Measurements from ENCODE around the gene SPNS2. TPM values are rescaled to one million over a fixed set of nuclear protein-coding genes. Genes with fewer than 3 reads are reported as not detected.

The SPNS2 gene
- total and polyA plus RNA-seq, 2 experiments from 2014 or later = 1.7 to 2.3 TPM

DNA sequence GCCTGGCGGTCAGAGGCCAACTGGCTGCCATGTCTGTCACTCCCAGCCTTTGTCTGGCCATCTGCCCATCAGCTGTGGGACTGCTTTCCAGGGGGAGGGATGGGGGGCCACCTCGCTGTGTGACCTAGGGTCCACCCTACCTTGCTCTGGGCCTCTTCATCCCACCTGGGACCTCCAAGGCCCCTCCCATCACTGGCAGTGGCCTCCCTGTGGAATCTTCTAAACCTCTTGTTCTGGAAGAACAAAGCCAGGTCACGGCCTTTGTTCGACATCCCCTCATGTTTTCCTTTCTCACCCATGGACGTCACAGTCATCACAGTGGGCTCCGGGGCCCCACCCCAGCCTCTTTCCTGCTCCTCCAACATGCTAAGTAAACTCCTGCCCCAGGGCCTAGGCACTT lies 24.0 kb downstream of the SPNS2 start:
- H3K9me3 Mint-ChIP-seq = no peaks in the 10 kb centered on the region
- no peaks in the 10 kb centered on the region for H3K9me2 ChIP-seq (ENCODE audit: insufficient read depth)
- no peak for TF ChIP-seq EZH2 (IDR thresholded peaks at IDR 0.05; ENCODE audit: low read depth, unreplicated experiment)
- no peak for TF ChIP-seq NANOG (IDR thresholded peaks at IDR 0.05; ENCODE audit: borderline replicate concordance)
- TF ChIP-seq CREB1 (CRISPR knock-in tag; IDR thresholded peaks at IDR 0.05; ENCODE audit: low read depth) = no peak
- TF ChIP-seq ETS1 (IDR thresholded peaks at IDR 0.05) = no peak
- TF ChIP-seq, protein P1, sequence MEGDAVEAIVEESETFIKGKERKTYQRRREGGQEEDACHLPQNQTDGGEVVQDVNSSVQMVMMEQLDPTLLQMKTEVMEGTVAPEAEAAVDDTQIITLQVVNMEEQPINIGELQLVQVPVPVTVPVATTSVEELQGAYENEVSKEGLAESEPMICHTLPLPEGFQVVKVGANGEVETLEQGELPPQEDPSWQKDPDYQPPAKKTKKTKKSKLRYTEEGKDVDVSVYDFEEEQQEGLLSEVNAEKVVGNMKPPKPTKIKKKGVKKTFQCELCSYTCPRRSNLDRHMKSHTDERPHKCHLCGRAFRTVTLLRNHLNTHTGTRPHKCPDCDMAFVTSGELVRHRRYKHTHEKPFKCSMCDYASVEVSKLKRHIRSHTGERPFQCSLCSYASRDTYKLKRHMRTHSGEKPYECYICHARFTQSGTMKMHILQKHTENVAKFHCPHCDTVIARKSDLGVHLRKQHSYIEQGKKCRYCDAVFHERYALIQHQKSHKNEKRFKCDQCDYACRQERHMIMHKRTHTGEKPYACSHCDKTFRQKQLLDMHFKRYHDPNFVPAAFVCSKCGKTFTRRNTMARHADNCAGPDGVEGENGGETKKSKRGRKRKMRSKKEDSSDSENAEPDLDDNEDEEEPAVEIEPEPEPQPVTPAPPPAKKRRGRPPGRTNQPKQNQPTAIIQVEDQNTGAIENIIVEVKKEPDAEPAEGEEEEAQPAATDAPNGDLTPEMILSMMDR (conservative IDR thresholded peaks at IDR 0.05; ENCODE audit: low read depth in 2 of 2) = no peak
- TF ChIP-seq REST (IDR thresholded peaks at IDR 0.05; ENCODE audit: unreplicated experiment) = no peak
- TF ChIP-seq, protein P2, sequence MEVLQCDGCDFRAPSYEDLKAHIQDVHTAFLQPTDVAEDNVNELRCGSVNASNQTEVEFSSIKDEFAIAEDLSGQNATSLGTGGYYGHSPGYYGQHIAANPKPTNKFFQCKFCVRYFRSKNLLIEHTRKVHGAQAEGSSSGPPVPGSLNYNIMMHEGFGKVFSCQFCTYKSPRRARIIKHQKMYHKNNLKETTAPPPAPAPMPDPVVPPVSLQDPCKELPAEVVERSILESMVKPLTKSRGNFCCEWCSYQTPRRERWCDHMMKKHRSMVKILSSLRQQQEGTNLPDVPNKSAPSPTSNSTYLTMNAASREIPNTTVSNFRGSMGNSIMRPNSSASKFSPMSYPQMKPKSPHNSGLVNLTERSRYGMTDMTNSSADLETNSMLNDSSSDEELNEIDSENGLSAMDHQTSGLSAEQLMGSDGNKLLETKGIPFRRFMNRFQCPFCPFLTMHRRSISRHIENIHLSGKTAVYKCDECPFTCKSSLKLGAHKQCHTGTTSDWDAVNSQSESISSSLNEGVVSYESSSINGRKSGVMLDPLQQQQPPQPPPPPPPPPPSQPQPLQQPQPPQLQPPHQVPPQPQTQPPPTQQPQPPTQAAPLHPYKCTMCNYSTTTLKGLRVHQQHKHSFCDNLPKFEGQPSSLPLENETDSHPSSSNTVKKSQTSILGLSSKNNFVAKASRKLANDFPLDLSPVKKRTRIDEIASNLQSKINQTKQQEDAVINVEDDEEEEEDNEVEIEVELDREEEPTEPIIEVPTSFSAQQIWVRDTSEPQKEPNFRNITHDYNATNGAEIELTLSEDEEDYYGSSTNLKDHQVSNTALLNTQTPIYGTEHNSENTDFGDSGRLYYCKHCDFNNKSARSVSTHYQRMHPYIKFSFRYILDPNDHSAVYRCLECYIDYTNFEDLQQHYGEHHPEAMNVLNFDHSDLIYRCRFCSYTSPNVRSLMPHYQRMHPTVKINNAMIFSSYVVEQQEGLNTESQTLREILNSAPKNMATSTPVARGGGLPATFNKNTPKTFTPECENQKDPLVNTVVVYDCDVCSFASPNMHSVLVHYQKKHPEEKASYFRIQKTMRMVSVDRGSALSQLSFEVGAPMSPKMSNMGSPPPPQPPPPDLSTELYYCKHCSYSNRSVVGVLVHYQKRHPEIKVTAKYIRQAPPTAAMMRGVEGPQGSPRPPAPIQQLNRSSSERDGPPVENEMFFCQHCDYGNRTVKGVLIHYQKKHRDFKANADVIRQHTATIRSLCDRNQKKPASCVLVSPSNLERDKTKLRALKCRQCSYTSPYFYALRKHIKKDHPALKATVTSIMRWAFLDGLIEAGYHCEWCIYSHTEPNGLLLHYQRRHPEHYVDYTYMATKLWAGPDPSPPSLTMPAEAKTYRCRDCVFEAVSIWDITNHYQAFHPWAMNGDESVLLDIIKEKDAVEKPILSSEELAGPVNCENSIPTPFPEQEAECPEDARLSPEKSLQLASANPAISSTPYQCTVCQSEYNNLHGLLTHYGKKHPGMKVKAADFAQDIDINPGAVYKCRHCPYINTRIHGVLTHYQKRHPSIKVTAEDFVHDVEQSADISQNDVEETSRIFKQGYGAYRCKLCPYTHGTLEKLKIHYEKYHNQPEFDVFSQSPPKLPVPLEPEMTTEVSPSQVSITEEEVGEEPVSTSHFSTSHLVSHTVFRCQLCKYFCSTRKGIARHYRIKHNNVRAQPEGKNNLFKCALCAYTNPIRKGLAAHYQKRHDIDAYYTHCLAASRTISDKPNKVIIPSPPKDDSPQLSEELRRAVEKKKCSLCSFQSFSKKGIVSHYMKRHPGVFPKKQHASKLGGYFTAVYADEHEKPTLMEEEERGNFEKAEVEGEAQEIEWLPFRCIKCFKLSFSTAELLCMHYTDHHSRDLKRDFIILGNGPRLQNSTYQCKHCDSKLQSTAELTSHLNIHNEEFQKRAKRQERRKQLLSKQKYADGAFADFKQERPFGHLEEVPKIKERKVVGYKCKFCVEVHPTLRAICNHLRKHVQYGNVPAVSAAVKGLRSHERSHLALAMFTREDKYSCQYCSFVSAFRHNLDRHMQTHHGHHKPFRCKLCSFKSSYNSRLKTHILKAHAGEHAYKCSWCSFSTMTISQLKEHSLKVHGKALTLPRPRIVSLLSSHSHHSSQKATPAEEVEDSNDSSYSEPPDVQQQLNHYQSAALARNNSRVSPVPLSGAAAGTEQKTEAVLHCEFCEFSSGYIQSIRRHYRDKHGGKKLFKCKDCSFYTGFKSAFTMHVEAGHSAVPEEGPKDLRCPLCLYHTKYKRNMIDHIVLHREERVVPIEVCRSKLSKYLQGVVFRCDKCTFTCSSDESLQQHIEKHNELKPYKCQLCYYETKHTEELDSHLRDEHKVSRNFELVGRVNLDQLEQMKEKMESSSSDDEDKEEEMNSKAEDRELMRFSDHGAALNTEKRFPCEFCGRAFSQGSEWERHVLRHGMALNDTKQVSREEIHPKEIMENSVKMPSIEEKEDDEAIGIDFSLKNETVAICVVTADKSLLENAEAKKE (CRISPR knock-in tag; IDR thresholded peaks at IDR 0.05) = no peak
- H3K36me3 Mint-ChIP-seq (ENCODE audit: low read depth) = no peaks in the 10 kb centered on the region; the same call in 2 of the 3 replicates
- no peaks in the 10 kb centered on the region for H3K4me1 ChIP-seq (ENCODE audit: insufficient read depth)
- ATAC-seq (no peak), DNase-seq (ENCODE audit: low spot score) (no peak)
- no peak overlapping the region for H3K4me3 ChIP-seq
- H3K27ac ChIP-seq (ENCODE audit: low read depth) = no peak overlapping the region
- H3K27me3 ChIP-seq (ENCODE audit: insufficient read depth) = peaks cover 46% of the 10 kb centered on the region
- no peak overlapping the region for H3K27ac Mint-ChIP-seq
- no peak overlapping the region for H3K4me3 Mint-ChIP-seq
- no peaks in the 10 kb centered on the region for H4K20me1 ChIP-seq (replicated peaks; ENCODE audit: insufficient read depth)
- H3K79me2 ChIP-seq (replicated peaks; ENCODE audit: insufficient read depth) = no peaks in the 10 kb centered on the region
- no peaks in the 10 kb centered on the region for H3K36me3 ChIP-seq (ENCODE audit: insufficient read depth)
- H2AFZ ChIP-seq = no peak overlapping the region
- no peak overlapping the region for H3K4me2 ChIP-seq
- H3K4me1 Mint-ChIP-seq = peaks cover 9% of the 10 kb centered on the region
- peaks cover 46% of the 10 kb centered on the region for H3K27me3 Mint-ChIP-seq (ENCODE audit: insufficient read depth, low read depth, poor library complexity)
- no peaks in the 10 kb centered on the region for H3F3A ChIP-seq (replicated peaks; ENCODE audit: low read depth)

All from GM23338 (cell line).